GM18858 (cell line): Measurements from ENCODE around the gene VAMP4.
A peak's percentile ranks its signal among the peaks of the same experiment; 100 is the strongest.
"Not testable (repeated sequence)": the region's sequence is repeated elsewhere in the genome, so short reads cannot be mapped to it uniquely, and the experiment has no call there.

Experiments
- ATAC-seq: cut with Tn5 transposase; IDR thresholded peaks from one replicate; pipeline ENCODE4 v1.9.1; 2021; ENCODE audit not compliant: unreplicated experiment

The VAMP4 gene

DNA sequence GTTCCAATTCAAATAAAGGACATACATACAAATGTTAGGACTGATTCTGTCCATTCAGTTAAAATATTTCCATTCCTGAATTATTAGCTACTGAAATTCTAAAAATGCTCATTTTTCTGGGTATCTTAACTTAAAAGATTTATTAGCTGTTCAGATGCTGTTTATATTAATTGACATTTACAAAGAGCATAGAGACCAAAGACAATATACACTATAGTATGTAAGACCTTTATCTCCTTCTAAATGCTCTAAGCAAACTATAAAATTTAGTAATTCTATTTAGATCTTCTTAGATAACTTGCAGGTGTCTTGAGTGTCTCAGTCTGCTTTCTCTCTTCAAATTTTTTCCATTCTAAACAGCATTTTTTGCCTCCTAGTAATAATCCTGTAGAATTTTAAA lies 39.3 kb downstream of the VAMP4 start:
- ATAC-seq: no peak

DNA sequence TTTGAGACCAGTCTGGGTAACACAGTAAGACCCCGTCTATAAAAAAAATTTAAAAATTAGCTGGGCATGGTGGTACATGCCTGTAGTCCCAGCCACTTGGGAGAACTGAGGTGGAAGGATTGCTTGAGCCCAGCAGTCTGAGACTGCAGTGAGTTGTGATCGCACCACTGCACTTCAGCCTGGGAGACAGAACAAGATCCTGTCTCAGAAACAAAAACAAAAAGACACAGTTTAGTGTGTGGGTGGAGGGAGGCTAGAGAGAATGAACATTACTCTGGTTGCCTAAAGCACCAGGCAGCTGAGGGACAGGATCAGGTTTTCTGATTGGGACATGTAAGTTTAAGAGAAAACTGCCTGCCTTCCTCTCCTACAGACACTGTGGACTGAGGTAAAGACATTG lies 42.3 kb downstream of the VAMP4 start:
- ATAC-seq: no peak

DNA sequence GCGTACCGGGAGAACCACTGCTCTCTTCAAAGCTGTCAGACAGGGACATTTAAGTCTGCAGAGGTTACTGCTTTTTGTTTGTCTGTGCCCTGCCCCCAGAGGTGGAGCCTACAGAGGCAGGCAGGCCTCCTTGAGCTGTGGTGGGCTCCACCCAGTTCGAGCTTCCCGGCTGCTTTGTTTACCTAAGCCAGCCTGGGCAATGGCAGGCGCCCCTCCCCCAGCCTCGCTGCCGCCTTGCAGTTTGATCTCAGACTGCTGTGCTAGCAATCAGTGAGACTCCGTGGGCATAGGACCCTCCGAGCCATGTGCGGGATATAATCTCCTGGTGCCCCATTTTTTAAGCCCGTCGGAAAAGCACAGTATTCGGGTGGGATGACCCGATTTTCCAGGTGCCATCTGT lies 46.1 kb downstream of the VAMP4 start:
- not testable (repeated sequence) for ATAC-seq

DNA sequence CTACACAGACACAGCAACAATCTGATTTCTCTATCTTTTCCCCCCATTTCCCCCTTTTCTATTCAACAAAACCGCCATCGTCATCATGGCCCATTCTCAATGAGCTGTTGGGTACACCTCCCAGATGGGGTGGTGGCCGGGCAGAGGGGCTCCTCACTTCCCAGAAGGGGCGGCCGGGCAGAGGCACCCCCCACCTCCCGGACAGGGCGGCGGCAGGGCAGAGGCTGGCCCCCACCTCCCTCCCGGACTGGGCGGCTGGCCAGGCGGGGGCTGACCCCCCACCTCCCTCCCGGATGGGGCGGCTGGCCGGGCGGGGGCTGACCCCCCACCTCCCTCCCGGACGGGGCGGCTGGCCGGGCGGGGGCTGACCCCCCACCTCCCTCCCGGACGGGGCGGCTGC lies 48.3 kb downstream of the VAMP4 start:
- not testable (repeated sequence) for ATAC-seq

DNA sequence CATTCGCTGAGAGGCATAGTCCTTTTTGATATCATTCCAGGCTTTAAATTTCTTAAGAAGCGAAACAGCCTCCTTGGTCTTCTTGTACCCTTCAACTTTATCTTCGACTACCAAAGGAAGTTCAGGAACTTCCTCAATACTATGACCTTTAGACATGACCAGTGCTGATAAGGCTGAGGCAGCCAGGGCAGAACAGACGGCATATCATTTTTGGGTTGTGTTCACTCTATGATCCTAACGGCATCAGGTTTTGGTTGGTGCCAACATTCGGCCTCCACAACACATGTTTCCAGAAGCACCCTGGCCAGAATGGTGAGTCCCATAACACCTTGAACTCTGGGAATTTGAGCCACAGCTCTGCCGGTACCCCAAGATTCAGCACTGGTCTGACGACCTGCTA lies 58.0 kb downstream of the VAMP4 start:
- ATAC-seq: no peak

DNA sequence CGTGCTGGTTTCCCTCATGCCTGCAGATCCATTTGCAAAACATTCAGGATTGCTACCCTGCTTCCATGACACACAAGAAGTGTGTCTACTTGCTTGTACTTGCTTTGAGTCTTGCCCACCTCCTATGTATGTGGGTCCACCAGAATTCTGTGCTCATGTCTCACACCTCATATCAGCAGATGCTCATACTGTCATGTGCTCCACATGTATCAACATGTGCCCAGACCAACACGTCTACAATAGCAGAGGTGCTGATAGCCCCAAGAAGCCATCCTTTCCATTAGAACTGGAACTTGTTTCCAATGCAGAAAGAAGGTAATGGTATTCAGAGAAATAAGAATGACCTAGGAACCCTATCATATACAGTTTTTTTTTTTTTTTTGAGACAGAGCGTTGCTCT lies 61.5 kb downstream of the VAMP4 start:
- no peak for ATAC-seq

DNA sequence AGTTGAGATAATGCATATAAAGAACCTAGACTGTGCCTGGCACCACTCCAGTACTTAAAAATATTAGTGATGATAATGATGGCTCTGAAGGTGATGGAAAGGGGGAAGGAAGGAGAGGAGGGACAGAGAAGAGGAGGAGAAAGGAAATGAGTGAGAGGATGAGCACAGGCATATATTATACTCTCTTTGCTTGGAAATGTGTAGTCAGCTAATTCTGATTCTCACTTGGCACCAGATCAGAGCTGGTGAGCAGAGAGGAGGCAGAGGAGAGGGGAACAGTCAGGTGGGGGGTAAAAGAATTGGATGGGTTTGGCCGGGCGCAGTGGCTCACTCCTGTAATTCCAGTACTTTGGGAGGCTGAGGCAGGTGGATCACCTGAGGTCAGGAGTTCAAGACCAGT lies 65.0 kb downstream of the VAMP4 start:
- no peak for ATAC-seq

DNA sequence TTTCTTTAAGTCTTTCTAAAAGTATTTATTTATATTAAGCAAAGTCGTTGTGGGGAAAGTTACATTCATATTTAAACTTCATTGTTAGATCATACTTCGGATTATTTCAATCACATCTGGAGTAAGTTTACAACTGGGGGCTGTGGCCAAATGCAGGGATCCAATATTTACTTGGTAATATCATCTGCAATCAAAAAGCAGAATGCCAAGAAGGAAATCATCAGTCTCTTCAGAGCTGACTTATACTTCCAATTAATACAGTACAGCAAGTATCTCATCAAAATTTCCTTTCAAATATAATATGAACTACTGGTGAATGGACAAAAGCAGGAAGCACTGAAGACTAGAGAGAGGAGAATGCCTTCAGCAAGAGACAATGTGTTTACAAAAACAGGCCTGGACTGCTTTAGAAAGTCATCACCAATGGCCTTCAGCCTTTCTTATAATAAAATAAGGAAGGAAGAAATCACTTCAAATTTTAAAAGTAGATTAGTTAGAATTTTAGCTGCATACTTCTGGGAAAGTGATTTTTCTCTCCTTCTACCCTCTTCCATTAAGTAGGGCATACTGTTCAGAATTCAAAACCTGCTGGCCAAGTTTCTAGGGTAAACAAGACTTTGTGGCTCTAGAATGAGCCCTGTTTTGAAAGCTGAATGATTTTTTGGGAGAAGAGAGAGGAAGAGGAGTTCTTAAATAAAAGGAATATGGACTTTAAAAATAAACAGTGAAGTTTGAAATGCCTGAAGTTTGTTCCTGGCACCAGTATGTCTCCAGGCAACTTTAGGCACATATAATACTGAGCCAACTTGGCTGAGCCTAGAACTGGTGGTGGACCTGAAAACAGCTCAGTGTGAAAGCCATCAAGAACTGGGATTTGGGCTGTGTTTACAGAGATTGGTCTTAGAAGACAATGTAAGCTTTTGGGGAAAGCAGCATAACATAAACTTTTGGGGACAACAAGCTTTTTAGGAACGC lies 67.1 kb downstream of the VAMP4 start:
- ATAC-seq: no peak

DNA sequence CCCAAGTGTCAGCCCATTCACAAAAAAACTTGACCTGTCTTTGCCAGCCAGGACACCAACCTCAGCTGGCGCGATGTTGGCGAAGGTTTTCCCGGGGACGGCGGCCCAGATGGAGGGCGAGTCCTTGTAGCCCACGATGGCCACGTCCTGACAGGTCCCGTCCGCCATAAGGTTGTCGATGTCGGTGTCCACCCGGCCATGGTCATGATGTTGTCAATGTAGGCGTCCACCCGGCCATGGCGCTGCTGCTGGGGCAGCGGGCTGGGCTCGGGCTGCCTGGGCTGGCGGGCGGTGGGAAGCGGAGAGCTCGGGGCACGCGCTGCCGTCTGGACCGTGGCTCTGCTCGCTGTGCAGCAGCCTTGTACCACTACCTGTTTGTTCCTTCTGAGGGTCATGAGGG lies 71.1 kb downstream of the VAMP4 start:
- no peak for ATAC-seq

DNA sequence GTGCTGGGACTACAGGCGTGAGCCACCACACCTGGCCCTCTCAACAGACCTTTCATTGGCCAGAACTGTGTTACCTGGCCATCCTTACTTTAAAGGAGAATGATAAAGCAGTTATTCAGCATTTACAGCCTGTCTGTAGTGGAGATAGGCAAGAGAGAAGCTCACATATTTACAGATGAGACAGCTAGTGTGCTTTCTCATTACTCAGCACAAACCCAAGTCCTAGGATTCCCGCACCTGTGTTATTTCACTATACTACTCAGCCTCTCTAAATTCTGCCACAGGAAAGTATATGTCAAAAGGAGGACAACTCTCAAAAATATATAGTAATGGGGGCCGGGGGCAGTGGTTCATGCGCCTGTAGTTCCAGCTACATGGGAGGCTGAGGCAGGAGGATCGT lies 73.5 kb downstream of the VAMP4 start:
- no peak for ATAC-seq

DNA sequence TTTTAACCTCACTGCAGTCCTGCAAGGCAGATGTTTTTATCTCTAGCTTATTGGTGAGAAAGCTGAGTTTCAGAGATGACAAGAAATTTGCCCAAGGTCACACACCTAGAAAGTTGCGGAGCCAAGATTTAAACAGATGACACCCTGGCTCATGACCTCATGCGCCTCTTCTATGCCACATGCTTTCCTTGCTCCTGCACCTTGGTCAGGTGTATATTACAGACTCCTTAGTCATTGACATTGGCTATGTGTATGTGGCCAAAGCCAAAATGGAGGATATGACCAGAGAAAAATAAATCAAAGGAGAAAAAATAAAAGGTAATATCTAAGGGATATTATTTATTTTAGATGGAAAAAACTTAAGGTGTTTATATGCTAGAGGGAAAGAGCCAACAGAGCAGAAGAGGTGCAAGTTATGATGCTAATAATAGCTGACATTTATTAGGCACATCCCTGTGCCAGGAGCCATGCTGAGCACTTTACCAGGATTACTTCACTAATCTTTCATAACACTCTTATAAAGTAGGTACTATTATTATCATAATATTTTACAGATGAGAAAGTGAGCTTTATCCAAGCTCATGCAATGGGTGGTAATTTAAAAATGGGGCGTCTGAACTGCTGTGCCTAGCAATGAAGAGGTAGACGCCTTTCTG lies 75.6 kb downstream of the VAMP4 start:
- no peak for ATAC-seq

DNA sequence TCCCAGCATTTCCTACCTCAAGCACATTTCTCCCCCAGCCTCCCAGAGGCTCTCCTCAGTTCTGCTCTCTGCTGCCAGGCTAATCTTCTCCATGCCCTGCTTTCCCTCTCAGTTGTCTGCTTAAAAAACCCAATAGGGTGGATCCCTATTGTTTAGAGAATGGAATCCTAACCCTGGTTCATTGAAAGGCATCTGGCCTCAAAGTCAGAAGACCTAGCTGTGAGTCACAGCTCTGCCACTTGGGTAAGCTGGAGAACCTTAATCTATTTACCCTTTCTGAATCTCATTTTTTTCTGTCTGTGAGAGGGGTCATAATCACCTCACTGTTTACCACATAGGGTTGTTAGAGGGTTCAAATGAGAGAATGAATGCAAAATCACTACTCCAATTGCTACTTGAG lies 76.9 kb downstream of the VAMP4 start:
- no peak for ATAC-seq

DNA sequence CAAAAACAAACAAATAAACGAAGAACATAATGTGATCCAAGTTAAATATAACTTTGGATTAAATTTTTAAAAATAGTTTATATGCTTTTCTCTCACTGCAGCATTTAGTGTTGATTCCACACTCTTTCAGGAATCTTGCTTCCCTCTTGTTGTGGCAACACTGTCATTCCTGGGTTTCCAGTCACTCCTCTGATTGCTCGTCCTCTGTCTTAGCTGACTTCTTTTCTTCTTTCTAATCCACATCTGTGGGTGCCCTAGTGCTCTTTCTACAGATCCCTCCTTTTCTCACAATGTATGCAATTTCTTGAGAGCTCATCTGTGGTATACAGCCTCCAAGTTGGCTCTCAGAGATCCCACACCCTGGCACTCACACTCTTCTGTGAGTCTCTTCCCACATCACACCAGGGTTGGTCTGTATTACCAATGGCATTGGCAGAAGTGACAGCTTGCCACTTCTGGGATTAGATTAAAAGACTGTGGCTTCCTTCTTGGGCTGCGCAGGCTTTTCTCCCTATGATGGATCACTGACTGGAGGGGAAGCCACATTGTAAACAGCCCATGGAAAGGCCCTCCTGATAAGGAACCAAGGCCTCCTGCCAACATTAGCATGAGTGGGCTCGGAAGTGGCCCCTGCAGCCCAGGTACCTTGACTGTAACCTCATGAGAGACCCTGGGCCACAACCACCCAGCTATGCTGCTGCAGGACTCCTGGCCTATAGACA lies 77.8 kb downstream of the VAMP4 start:
- ATAC-seq: no peak

DNA sequence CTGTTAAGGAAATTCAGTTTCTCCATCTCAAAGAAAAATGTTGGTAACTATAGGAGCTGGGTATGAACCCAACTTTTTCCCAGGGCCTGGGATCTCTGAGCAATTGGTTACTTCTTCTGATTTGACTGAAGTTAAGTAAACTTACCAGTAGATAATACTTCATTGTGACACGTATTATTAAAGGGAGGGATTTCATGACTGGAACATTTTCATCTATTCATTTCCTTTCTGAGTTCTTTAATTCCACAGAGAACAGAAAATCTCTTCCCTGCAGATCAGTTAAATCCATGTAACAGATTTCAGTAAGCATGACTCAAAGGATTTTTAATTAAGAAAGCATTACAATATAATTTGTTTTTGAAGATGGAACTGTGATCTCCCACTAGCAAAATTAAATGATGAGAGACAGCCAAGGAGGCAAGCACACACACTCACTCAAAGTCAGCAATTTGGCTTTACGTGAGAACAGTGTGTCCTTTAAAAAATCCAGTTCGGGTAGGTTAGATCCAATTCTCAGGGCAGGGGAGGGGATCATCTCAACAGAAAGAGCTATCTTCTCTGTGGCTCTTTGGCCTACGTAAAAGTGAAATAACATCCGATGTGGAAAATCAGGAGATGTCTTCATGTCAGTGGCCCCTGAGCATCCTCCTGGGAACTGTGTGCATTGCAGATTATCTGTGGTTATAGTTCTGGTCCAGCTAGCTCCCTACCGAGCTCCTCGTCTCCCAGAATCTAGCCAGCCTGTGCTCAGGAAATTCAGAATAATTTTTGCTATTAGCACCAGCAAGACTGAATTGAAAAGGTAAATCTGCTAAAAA lies 78.6 kb downstream of the VAMP4 start:
- no peak for ATAC-seq

DNA sequence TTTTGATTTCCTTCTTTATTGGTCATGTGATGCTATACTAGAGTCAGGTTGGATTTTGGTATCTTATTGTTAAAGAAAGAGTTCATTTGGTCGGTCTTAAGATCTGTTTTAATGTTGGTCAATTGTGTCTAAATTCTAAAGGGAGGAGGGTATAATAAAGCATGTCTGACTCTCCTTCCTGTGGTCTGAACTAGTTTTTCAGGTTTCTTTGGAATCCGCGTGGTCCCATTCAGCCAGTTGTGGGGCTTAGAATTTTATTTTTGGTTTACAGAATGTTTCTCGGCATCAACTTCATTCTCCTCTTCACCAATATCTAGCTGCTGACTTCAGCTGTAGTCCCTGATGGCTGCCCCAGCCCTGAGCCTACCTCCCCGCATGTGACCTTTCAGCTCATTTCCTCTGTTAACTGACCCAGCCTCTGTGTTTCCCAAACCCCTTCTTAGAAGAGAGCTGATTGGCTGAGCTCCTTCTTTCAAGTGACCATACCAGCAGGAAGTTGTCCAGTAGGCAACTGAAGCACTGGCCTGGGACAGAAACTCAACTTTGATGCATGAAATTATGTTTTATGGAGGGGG lies 80.7 kb downstream of the VAMP4 start:
- no peak for ATAC-seq

DNA sequence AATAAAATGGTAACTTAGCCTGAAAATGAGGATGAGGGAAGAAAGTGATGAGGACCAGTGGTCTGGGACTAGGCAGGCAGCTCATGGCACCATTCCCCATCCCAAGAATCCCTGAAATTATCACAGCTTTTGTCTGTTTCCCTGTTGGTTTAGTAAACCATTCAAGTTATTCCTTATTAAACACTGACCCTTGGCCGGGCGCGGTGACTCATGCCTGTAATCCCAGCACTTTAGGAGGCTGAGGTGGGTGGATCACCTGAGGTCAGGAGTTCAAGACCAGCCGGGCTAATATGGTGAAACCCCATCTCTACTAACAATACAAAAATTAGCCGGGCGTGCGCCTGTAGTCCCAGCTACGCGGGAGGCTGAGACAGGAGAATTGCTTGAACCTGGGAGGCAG lies 85.7 kb downstream of the VAMP4 start:
- ATAC-seq: not testable (repeated sequence)

DNA sequence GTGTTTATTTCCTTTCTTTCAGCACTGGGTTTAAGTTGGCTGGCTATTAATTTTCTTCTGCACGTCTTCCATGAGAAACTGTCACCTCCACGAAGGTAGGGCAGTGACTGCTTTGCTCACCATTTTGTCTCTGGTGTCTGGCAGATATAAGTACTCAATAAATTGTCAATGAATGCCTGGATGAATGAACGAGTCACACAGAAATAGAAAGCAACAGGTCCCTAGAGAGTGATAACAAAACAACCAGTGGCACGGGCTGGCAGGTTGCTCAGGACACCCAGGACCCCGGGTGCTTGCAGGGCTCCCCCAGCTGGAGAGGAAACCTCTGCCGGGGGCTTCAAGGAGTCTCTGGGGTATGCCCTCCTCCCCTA lies 86.1 kb downstream of the VAMP4 start:
- peak; percentile 24 for ATAC-seq

DNA sequence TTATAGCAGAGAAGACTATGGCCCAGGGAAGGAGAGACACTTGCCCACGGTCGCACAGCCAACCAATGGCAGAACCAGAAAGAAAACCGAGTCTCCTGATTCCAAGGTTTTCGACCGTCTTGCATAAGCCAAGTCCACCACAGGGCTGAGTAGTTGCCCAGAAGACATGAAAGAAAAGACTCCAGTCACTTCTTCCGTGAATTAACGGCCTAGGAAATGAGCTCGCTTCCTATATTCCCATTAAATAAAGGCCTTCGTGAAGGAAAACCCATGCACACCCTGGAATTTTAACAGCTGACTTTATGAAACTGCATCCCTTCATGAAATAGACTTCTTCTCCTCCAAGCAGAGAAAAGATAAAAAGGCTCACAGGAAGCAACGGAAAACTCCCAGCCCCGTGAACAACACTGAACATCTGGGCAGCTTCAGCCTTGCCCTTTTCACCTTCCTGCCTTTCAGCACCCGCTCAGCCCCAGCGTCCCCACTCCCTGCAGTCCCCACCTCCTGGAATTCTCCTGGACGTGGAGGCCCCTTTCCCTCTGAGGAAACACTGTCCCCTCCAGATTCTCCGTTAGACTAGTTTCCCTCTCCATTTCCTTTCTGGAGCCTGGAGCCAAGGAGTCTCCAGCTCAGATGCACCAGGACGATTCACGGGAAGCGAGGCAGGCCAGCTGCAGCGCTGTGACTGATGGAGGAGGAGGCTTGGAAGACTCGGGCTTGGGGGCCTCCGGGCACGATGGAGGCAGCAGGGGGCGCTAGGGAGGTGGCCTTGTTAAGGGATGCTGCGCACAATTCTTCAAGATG lies 86.7 kb downstream of the VAMP4 start:
- peak; percentile 51 for ATAC-seq

DNA sequence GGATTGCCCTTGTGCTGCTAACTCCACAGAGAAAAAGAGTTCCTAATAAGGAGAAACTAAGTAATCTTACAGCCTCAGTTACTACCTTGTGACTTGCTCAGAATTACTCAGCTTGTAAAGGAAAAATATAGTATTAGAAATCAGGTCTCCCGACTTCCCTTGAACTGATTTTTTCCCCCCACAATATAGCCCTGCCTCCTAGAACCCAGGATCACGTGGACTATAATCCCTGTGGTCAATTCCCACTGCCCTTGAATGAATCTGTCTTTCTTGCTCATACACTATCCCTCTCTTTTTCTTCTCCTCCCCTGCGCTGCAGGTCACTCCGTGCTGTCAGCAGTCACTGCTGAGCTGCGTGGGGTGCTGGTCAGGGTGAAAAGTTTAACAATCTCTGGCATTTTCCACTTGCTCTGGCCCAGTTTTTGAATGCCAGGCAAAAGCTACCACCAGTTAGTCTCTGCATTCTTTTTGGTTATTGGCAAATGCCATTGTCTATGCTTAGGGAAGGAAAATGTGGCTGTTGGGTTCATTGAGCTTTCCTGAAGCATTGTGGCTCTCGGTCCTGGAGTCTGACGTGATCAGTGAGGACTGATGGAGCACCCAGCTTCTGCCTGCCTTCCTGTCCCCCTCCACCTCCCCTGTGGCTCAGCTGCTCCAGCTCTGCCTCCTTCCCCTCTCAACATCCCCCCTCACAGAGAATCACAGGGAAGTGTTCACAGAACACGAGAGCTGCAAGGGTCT lies 87.5 kb downstream of the VAMP4 start:
- no peak for ATAC-seq
